Measurements from ENCODE around the gene CTNND2. TPM values are rescaled to one million over a fixed set of nuclear protein-coding genes. Genes with fewer than 3 reads are reported as not detected.

CTNND2 gene
- total RNA-seq, 3 donors from 2014 or later (not counting 1 experiment from before 2014, with no cell fraction given), result not detected

DNA sequence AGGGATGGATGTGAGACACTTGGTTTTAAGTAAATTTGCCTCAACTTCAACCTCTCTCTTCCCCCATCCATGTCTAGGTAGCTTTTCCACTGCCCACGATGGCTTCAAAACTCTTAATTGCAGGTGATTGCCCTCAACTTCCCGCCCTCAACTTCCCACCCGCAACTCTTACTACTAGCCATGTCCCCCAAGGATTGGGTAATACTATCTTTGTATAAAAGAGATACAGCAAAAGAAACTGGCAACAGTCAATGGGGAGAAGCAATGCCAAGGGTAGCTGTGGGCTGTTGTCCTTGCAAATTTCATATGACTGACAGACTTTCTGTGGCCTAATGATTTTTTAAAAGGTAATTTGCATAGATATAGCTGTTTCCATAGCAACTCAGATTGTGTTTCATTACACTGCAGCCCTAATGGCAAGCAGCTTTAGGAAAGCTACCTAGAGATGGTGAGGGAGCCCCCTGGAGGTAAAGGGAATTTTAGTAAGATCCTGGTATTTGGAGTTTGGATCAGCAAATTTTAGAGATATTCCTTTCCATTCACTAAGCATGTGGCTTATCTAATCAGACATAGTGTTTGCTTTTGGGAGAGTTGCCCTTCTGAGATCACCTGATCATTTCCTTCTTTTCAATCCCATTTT is 721.7 kb downstream of the CTNND2 start:
- H3K27me3 ChIP-seq (ENCODE audit: control insufficient read depth, insufficient read depth, low read length), result no peaks in the 10 kb centered on the region
- H3K4me1 ChIP-seq (ENCODE audit: control insufficient read depth, insufficient read depth, low read length), result no peaks in the 10 kb centered on the region
- no peak for ATAC-seq
- Mint-ChIP-seq H3K36me3 (no peaks in the 10 kb centered on the region), H3K9me3 (no peaks in the 10 kb centered on the region), H3K4me1 (peaks cover 0 to 5% of the 10 kb centered on the region in 2 donors), H3K27ac (no peak overlapping the region), H3K4me3 (no peak overlapping the region), H3K27me3 (ENCODE audit: low read depth in 2 of 2) (no peaks in the 10 kb centered on the region)
- H3K36me3 ChIP-seq (ENCODE audit: control insufficient read depth, insufficient read depth, low read length), result no peaks in the 10 kb centered on the region
- WGBS (ENCODE audit: insufficient coverage), result 96% methylated on average over 3 of the region's 3 CpGs
- TF ChIP-seq, protein P1, sequence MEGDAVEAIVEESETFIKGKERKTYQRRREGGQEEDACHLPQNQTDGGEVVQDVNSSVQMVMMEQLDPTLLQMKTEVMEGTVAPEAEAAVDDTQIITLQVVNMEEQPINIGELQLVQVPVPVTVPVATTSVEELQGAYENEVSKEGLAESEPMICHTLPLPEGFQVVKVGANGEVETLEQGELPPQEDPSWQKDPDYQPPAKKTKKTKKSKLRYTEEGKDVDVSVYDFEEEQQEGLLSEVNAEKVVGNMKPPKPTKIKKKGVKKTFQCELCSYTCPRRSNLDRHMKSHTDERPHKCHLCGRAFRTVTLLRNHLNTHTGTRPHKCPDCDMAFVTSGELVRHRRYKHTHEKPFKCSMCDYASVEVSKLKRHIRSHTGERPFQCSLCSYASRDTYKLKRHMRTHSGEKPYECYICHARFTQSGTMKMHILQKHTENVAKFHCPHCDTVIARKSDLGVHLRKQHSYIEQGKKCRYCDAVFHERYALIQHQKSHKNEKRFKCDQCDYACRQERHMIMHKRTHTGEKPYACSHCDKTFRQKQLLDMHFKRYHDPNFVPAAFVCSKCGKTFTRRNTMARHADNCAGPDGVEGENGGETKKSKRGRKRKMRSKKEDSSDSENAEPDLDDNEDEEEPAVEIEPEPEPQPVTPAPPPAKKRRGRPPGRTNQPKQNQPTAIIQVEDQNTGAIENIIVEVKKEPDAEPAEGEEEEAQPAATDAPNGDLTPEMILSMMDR (IDR thresholded peaks at IDR 0.05), result no peak
- peak in 1 of 2 donors; percentile 2 for DNase-seq
- intact Hi-C loops (cut with micrococcal nuclease), result no loop called here
- no peaks in the 10 kb centered on the region for H3K9me3 ChIP-seq (ENCODE audit: control insufficient read depth, insufficient read depth, low read length)
- H3K4me3 ChIP-seq (ENCODE audit: low read length), result no peak overlapping the region
- no peak overlapping the region for H3K27ac ChIP-seq (ENCODE audit: low read length)

DNA sequence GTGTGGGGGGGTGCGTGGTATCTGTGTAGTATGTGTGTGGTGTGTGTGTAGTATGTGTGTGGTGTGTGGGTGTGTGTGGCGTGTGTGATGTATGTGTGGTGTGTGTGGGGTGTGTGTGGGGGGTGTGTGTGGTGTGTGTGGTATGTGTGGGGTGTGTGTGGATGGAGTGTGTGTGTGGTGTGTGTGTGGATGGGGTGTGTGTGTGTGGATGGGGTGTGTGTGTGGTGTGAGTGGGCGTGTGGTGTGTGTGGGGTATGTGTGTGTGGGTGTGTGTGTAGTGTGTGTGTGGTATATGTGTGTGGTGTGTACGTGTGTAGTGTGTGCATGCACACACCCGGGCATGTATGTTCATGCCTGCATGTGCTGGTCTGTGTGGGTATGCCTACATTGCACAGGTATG is 722.3 kb downstream of the CTNND2 start:
- Histone ChIP-seq H3K9me3 (ENCODE audit: control insufficient read depth, insufficient read depth, low read length) (no peaks in the 10 kb centered on the region), H3K36me3 (ENCODE audit: control insufficient read depth, insufficient read depth, low read length) (no peaks in the 10 kb centered on the region), H3K4me1 (ENCODE audit: control insufficient read depth, insufficient read depth, low read length) (no peaks in the 10 kb centered on the region), H3K27ac (ENCODE audit: low read length) (no peak overlapping the region), H3K4me3 (ENCODE audit: low read length) (no peak overlapping the region), H3K27me3 (ENCODE audit: control insufficient read depth, insufficient read depth, low read length) (no peaks in the 10 kb centered on the region)
- 94% methylated on average over 5 of the region's 5 CpGs for whole genome bisulfite sequencing (ENCODE audit: insufficient coverage)
- ATAC-seq, result peak in 1 of 3 donors; percentile 31
- peaks cover 0 to 5% of the 10 kb centered on the region in 2 donors for H3K4me1 Mint-ChIP-seq
- DNase-seq, result no peak
- no peaks in the 10 kb centered on the region for H3K36me3 Mint-ChIP-seq
- no peak overlapping the region for H3K4me3 Mint-ChIP-seq
- H3K27me3 Mint-ChIP-seq (ENCODE audit: low read depth in 2 of 2), result no peaks in the 10 kb centered on the region
- intact Hi-C loops (cut with micrococcal nuclease), result no loop called here
- H3K9me3 Mint-ChIP-seq, result no peaks in the 10 kb centered on the region
- TF ChIP-seq, protein P1 (IDR thresholded peaks at IDR 0.05), result no peak
- H3K27ac Mint-ChIP-seq, result peak overlapping the region in 1 of 2 donors; percentile 47

DNA sequence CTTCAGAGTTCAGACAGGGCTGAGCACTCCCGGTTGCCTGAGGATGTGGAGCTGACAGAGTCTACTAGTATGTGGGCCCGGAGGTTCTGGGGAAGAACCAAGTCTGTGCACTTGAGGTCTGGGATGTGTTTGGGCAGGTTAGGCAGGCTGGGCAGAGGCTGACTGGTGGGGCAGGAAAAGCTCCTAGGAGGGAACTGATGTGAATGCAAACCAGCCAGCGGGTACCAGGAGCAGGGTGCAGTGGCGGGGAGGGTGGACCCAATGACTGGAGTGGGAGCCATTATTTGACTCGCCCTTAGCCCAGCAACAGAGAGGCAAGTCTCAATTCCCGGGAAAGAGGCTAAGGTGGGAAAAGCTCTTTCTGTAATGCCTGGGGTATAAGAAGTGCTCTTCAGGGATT is 723.4 kb downstream of the CTNND2 start:
- Mint-ChIP-seq H3K4me1 (peaks cover 0 to 5% of the 10 kb centered on the region in 2 donors), H3K36me3 (peaks cover 6% of the 10 kb centered on the region), H3K4me3 (no peak overlapping the region), H3K27ac (no peak overlapping the region), H3K27me3 (ENCODE audit: low read depth in 2 of 2) (peaks cover 7 to 10% of the 10 kb centered on the region in 2 donors), H3K9me3 (no peaks in the 10 kb centered on the region)
- WGBS (ENCODE audit: insufficient coverage), result 86% methylated on average over 6 of the region's 6 CpGs
- TF ChIP-seq, protein P1 (IDR thresholded peaks at IDR 0.05), result no peak
- ATAC-seq, result no peak
- DNase-seq, result no peak
- Histone ChIP-seq H3K27me3 (ENCODE audit: control insufficient read depth, insufficient read depth, low read length) (no peaks in the 10 kb centered on the region), H3K36me3 (ENCODE audit: control insufficient read depth, insufficient read depth, low read length) (no peaks in the 10 kb centered on the region), H3K27ac (ENCODE audit: low read length) (no peak overlapping the region), H3K9me3 (ENCODE audit: control insufficient read depth, insufficient read depth, low read length) (no peaks in the 10 kb centered on the region), H3K4me3 (ENCODE audit: low read length) (no peak overlapping the region), H3K4me1 (ENCODE audit: control insufficient read depth, insufficient read depth, low read length) (no peaks in the 10 kb centered on the region)
- intact Hi-C loops (cut with micrococcal nuclease), result no loop called here
